ENCODE data around the gene ERC2.

Gene ERC2

GRCh38 chr3:55966566-55966965 lies 501.7 kb downstream of the ERC2 start:
- ATAC-seq = no peak

GRCh38 chr3:55965776-55966175 lies 502.5 kb downstream of the ERC2 start:
- no peak for ATAC-seq

GRCh38 chr3:55964491-55964985 lies 503.7 kb downstream of the ERC2 start:
- no peak for ATAC-seq

GRCh38 chr3:55963601-55964000 lies 504.7 kb downstream of the ERC2 start:
- no peak for ATAC-seq

- no peak for ATAC-seq
Measured at GRCh38 chr3:55959471-55960080, 508.7 kb downstream of the ERC2 start.

- no peak for ATAC-seq
Measured at GRCh38 chr3:55958605-55959004, 509.7 kb downstream of the ERC2 start.

- no peak for ATAC-seq
Measured at GRCh38 chr3:55955891-55956477, 512.3 kb downstream of the ERC2 start.

- ATAC-seq = no peak
Measured at GRCh38 chr3:55951388-55951787, 516.9 kb downstream of the ERC2 start.

GRCh38 chr3:55947406-55947805 lies 520.9 kb downstream of the ERC2 start:
- no peak for ATAC-seq

- no peak for ATAC-seq
Measured at GRCh38 chr3:55946574-55947160, 521.6 kb downstream of the ERC2 start.

- ATAC-seq = no peak
Measured at GRCh38 chr3:55942868-55943267, 525.4 kb downstream of the ERC2 start.

GRCh38 chr3:55939287-55939686 lies 529.0 kb downstream of the ERC2 start:
- ATAC-seq = no peak

GRCh38 chr3:55937301-55937700 lies 531.0 kb downstream of the ERC2 start:
- ATAC-seq = no peak

- no peak for ATAC-seq
Measured at GRCh38 chr3:55936549-55937052, 531.7 kb downstream of the ERC2 start.

GRCh38 chr3:55935241-55935640 lies 533.0 kb downstream of the ERC2 start:
- ATAC-seq = no peak

- ATAC-seq = no peak
Measured at GRCh38 chr3:55934771-55935170, 533.5 kb downstream of the ERC2 start.

GRCh38 chr3:55929154-55929869 lies 539.0 kb downstream of the ERC2 start:
- ATAC-seq = no peak

- ATAC-seq = no peak
Measured at GRCh38 chr3:55923626-55924025, 544.6 kb downstream of the ERC2 start.

GRCh38 chr3:55923207-55923606 lies 545.1 kb downstream of the ERC2 start:
- no peak for ATAC-seq

- ATAC-seq = no peak
Measured at GRCh38 chr3:55912880-55913279, 555.4 kb downstream of the ERC2 start.

- no peak for ATAC-seq
Measured at GRCh38 chr3:55911266-55911665, 557.0 kb downstream of the ERC2 start.

- no peak for ATAC-seq
Measured at GRCh38 chr3:55910543-55910942, 557.7 kb downstream of the ERC2 start.

GRCh38 chr3:55909373-55909772 lies 558.9 kb downstream of the ERC2 start:
- ATAC-seq = no peak

- ATAC-seq = no peak
Measured at GRCh38 chr3:55907616-55908015, 560.7 kb downstream of the ERC2 start.
